CD4-positive, alpha-beta T cell (primary cell): ENCODE measurements around the gene INHBA. TPM values are rescaled to one million over a fixed set of nuclear protein-coding genes. Genes with fewer than 3 reads are reported as not detected.

Experiments
- ATAC-seq: fragments of 200-7000 bp; cut with Tn5 transposase; one replicate; pipeline ENCODE4 v1.10.0; 2022; ENCODE audit warnings: mild to moderate bottlenecking; ENCODE audit not compliant: poor library complexity
- CTCF ChIA-PET: fragments of 350-600 bp; sonication (Branson Sonifier 250); formaldehyde crosslinking; loops from one replicate; lab custom pipeline; 2021; ENCODE audit warnings: antibody characterized with exemption, inconsistent platforms; lab: Charles Lee
- POLR2A ChIA-PET: fragments of 350-600 bp; sonication (Branson Sonifier 250); formaldehyde crosslinking; loops from one replicate; lab custom pipeline; 2021; ENCODE audit warnings: antibody characterized with exemption, inconsistent platforms; lab: Charles Lee
- DNase-seq, 14 experiments: peaks; one replicate each; pipeline ENCODE4 v3.0.0-alpha.2; 2013 to 2020; ENCODE audit warnings: mixed read lengths in 2 of 14
- H3K27ac ChIP-seq, 2 donors: one replicate each; pipeline versions ENCODE4 v1.5.1 to v1.7.0; 2013; ENCODE audit warnings: low read length in 2 of 2, low read depth in 1 of 2, mild to moderate bottlenecking in 1 of 2
- H3K27me3 ChIP-seq, 2 experiments: 1 replicate in 1 of 2; 2 replicates in 1 of 2; pipeline versions ENCODE4 v1.6.1 to v1.7.0; 2013; ENCODE audit warnings: low read length in 2 of 2, control low read depth in 1 of 2, mild to moderate bottlenecking in 1 of 2, moderate library complexity in 1 of 2; ENCODE audit not compliant: insufficient read depth in 2 of 2, control insufficient read depth in 1 of 2
- H3K36me3 ChIP-seq: one replicate; pipeline ENCODE4 v1.6.1; 2013; ENCODE audit warnings: low read length, control low read depth; ENCODE audit not compliant: insufficient read depth
- H3K4me1 ChIP-seq: one replicate; pipeline ENCODE4 v1.6.1; 2013; ENCODE audit warnings: low read length, control low read depth; ENCODE audit not compliant: insufficient read depth
- H3K4me3 ChIP-seq: one replicate; pipeline ENCODE4 v1.5.1; 2013; ENCODE audit warnings: mild to moderate bottlenecking, low read length, moderate library complexity
- H3K9me3 ChIP-seq, 2 experiments: 1 replicate in 1 of 2; 2 replicates in 1 of 2; pipeline versions ENCODE4 v1.6.1 to v1.7.0; 2013; ENCODE audit warnings: low read length in 2 of 2, mild to moderate bottlenecking in 2 of 2, control low read depth in 1 of 2, moderate library complexity in 1 of 2; ENCODE audit not compliant: control insufficient read depth in 1 of 2, insufficient read depth in 1 of 2
- H3K27ac Mint-ChIP-seq: one replicate; pipeline ENCODE4 v1.8.0; 2020; ENCODE audit warnings: mixed read lengths
- H3K27me3 Mint-ChIP-seq: one replicate; pipeline ENCODE4 v1.8.0; 2021; ENCODE audit warnings: mixed read lengths
- H3K36me3 Mint-ChIP-seq: one replicate; pipeline ENCODE4 v1.8.0; 2021; ENCODE audit warnings: low read depth, mixed read lengths
- H3K4me1 Mint-ChIP-seq: one replicate; pipeline ENCODE4 v1.8.0; 2021; ENCODE audit warnings: low read depth, mixed read lengths
- H3K4me3 Mint-ChIP-seq: one replicate; pipeline ENCODE4 v1.8.0; 2020; ENCODE audit warnings: mild to moderate bottlenecking, mixed read lengths
- H3K9me3 Mint-ChIP-seq: one replicate; pipeline ENCODE4 v1.8.0; 2020; ENCODE audit warnings: mixed read lengths
- CTCF ChIP-seq: fragments of 200-600 bp; IDR thresholded peaks from one replicate; pipeline ENCODE4 v1.8.0; 2022; ENCODE audit warnings: antibody characterized with exemption, mild to moderate bottlenecking
- intact Hi-C, 2 experiments: fragments of 100-400 bp; cut with DNase I in 1 of 2; cut with micrococcal nuclease in 1 of 2; formaldehyde crosslinking; loops; one replicate each; pipeline versions ENCODE4 v1.15.1 to v1.9.0; 2023 to 2025; cut with DNase I, micrococcal nuclease
- total RNA-seq, 174 experiments: library from RNA in 2 of 174; stranded (reverse) in 2 of 174; gene quantifications; one replicate each; pipeline ENCODE4 v1.2.3 and lab custom pipeline; 2021 to 2026

The INHBA gene
- total RNA-seq, 2 experiments from 2014 or later, result not detected

GRCh38 chr7:41729059-41729458 lies 26.2 kb upstream of the INHBA start:
- Histone ChIP-seq H3K4me3 (no peak overlapping the region), H3K36me3 (no peaks in the 10 kb centered on the region), H3K27ac (no peak overlapping the region), H3K4me1 (no peaks in the 10 kb centered on the region), H3K9me3 (no peaks in the 10 kb centered on the region), H3K27me3 (no peaks in the 10 kb centered on the region)
- no peaks in the 10 kb centered on the region for H3K4me1 Mint-ChIP-seq
- ChIA-PET POLR2A (no interaction called here), CTCF (no interaction called here)
- no peaks in the 10 kb centered on the region for H3K9me3 Mint-ChIP-seq
- H3K36me3 Mint-ChIP-seq, result no peaks in the 10 kb centered on the region
- H3K27ac Mint-ChIP-seq, result no peak overlapping the region
- H3K27me3 Mint-ChIP-seq, result peaks cover 13% of the 10 kb centered on the region
- no peak for TF ChIP-seq CTCF
- intact Hi-C loops, result no loop called here
- DNase-seq, result no peak
- no peak for ATAC-seq
- no peak overlapping the region for H3K4me3 Mint-ChIP-seq

- ChIA-PET POLR2A (no interaction called here), CTCF (no interaction called here)
- Mint-ChIP-seq H3K4me1 (no peaks in the 10 kb centered on the region), H3K27me3 (peaks cover 6% of the 10 kb centered on the region), H3K27ac (no peak overlapping the region), H3K4me3 (no peak overlapping the region), H3K9me3 (no peaks in the 10 kb centered on the region), H3K36me3 (no peaks in the 10 kb centered on the region)
- ATAC-seq (no peak), DNase-seq (no peak)
- Histone ChIP-seq H3K9me3 (no peaks in the 10 kb centered on the region), H3K27ac (no peak overlapping the region), H3K27me3 (no peaks in the 10 kb centered on the region), H3K4me1 (no peaks in the 10 kb centered on the region), H3K36me3 (no peaks in the 10 kb centered on the region), H3K4me3 (no peak overlapping the region)
- intact Hi-C loops, result no loop called here
- TF ChIP-seq CTCF, result no peak
Measured at GRCh38 chr7:41725013-41725412, 22.1 kb upstream of the INHBA start.

- ChIA-PET CTCF (no interaction called here), POLR2A (no interaction called here)
- Mint-ChIP-seq H3K27ac (no peak overlapping the region), H3K4me1 (no peaks in the 10 kb centered on the region), H3K27me3 (peaks cover 6% of the 10 kb centered on the region), H3K9me3 (no peaks in the 10 kb centered on the region), H3K36me3 (no peaks in the 10 kb centered on the region), H3K4me3 (no peak overlapping the region)
- no peak overlapping the region for H3K4me3 ChIP-seq
- DNase-seq, result no peak
- H3K36me3 ChIP-seq, result no peaks in the 10 kb centered on the region
- H3K27me3 ChIP-seq, result no peaks in the 10 kb centered on the region
- no peak for TF ChIP-seq CTCF
- H3K9me3 ChIP-seq, result no peaks in the 10 kb centered on the region
- no peaks in the 10 kb centered on the region for H3K4me1 ChIP-seq
- ATAC-seq, result no peak
- no peak overlapping the region for H3K27ac ChIP-seq
- intact Hi-C loops, result no loop called here
Measured at GRCh38 chr7:41720886-41721285, 18.0 kb upstream of the INHBA start.
